Common myeloid progenitor, CD34-positive (primary cell): Measurements from ENCODE around the gene XRCC6.
A peak's percentile ranks its signal among the peaks of the same experiment; 100 is the strongest.

ENCODE experiments used
- CTCF ChIA-PET: fragments of 350-600 bp; sonication (Branson Sonifier 250); formaldehyde crosslinking; loops from one replicate; lab custom pipeline; 2021; ENCODE audit warnings: antibody characterized with exemption; lab: Charles Lee
- POLR2A ChIA-PET: fragments of 350-600 bp; sonication (Branson Sonifier 250); formaldehyde crosslinking; loops from one replicate; lab custom pipeline; 2021; ENCODE audit warnings: antibody characterized with exemption; lab: Charles Lee
- DNase-seq, 3 donors: peaks; one replicate each; pipeline versions ENCODE4 v3.0.0 to v3.0.0-alpha.2; 2013
- H3K27ac ChIP-seq, 2 experiments: 1 replicate in 1 of 2; 2 replicates in 1 of 2; pipeline ENCODE4 v1.7.0; 2013; ENCODE audit warnings: inconsistent platforms in 2 of 2, low read length in 2 of 2, mild to moderate bottlenecking in 2 of 2, low read depth in 1 of 2, moderate library complexity in 1 of 2; ENCODE audit not compliant: severe bottlenecking in 2 of 2, insufficient read depth in 1 of 2, poor library complexity in 1 of 2
- H3K27me3 ChIP-seq, 5 experiments: replicated peaks in 2 of 5; 1 replicate in 3 of 5; 2 replicates in 2 of 5; pipeline versions ENCODE4 v1.6.1 to v1.7.0; 2013; ENCODE audit warnings: low read length in 4 of 5, mild to moderate bottlenecking in 2 of 5, moderate library complexity in 2 of 5, inconsistent platforms in 1 of 5; ENCODE audit not compliant: insufficient read depth in 5 of 5, control insufficient read depth in 4 of 5
- H3K36me3 ChIP-seq, 4 experiments: 1 replicate in 2 of 4; 2 replicates in 2 of 4; pipeline versions ENCODE4 v1.6.1 to v1.7.0; 2013; ENCODE audit warnings: low read length in 3 of 4, control low read depth in 1 of 4, mild to moderate bottlenecking in 1 of 4; ENCODE audit not compliant: control insufficient read depth in 4 of 4, insufficient read depth in 4 of 4
- H3K4me1 ChIP-seq, 4 experiments: 1 replicate in 3 of 4; 2 replicates in 1 of 4; pipeline versions ENCODE4 v1.6.1 to v1.7.1; 2013; ENCODE audit warnings: low read length in 3 of 4, mild to moderate bottlenecking in 3 of 4, control low read depth in 1 of 4, inconsistent platforms in 1 of 4, moderate library complexity in 1 of 4; ENCODE audit not compliant: control insufficient read depth in 4 of 4, insufficient read depth in 4 of 4; ENCODE audit errors: control extremely low read depth in 1 of 4
- H3K4me3 ChIP-seq, 7 experiments: 1 replicate in 4 of 7; 2 replicates in 3 of 7; pipeline versions ENCODE4 v1.5.1 to v1.7.0; 2013; ENCODE audit warnings: mild to moderate bottlenecking in 7 of 7, low read length in 6 of 7, moderate library complexity in 6 of 7, inconsistent platforms in 2 of 7, low read depth in 2 of 7, control low read depth in 1 of 7; ENCODE audit not compliant: insufficient read depth in 4 of 7, control insufficient read depth in 1 of 7; ENCODE audit errors: extremely low read depth in 1 of 7
- H3K9me3 ChIP-seq, 5 experiments: 1 replicate in 4 of 5; 2 replicates in 1 of 5; pipeline versions ENCODE4 v1.6.1 to v1.7.1; 2013; ENCODE audit warnings: low read length in 4 of 5, mild to moderate bottlenecking in 2 of 5, inconsistent platforms in 1 of 5, low read depth in 1 of 5, moderate library complexity in 1 of 5; ENCODE audit not compliant: control insufficient read depth in 4 of 5, insufficient read depth in 2 of 5; ENCODE audit errors: control extremely low read depth in 1 of 5
- WGBS: methylation state at CpG from one replicate; pipeline ENCODE4 v1.1.5; 2013; ENCODE audit not compliant: insufficient coverage; 5-methylcytosine and 5-hydroxymethylcytosine counted together

Gene XRCC6

GRCh38 chr22:41596776-41597634, 24.1 kb upstream of the XRCC6 start:
- ChIA-PET POLR2A (interaction anchor here (0.6 kb wide), 1 partner anchor 37 kb away, joined by 3 read pairs; no protein-coding TSS in a partner anchor), CTCF (interaction anchor here (0.6 to 4.7 kb wide), 36 partner anchors 8 to 219 kb away, joined by 3 to 82 read pairs (median 4); partner anchors contain the start of genes CSDC2, PHF5A, PMM1 and POLR3H)
- DNase-seq, result peak; percentile 44 to 51 (median 47)
- Histone ChIP-seq H3K36me3 (peaks cover 0 to 18% (median 8%) of the 10 kb centered on the region in 4 experiments), H3K4me3 (no peak overlapping the region), H3K9me3 (no peaks in the 10 kb centered on the region), H3K4me1 (no peaks in the 10 kb centered on the region), H3K27ac (no peak overlapping the region), H3K27me3 (peaks cover 0 to 81% (median 33%) of the 10 kb centered on the region in 5 experiments)
- 65% methylated on average over 12 of the region's 13 CpGs for WGBS

GRCh38 chr22:41597635-41597953, 23.5 kb upstream of the XRCC6 start:
- POLR2A ChIA-PET, result no interaction called here
- no peaks in the 10 kb centered on the region for H3K9me3 ChIP-seq
- 88% methylated on average over 1 of the region's 2 CpGs for WGBS
- H3K27ac ChIP-seq, result no peak overlapping the region
- peaks cover 3 to 24% (median 11%) of the 10 kb centered on the region in 4 experiments for H3K36me3 ChIP-seq
- no peak for DNase-seq
- H3K4me3 ChIP-seq, result no peak overlapping the region
- H3K27me3 ChIP-seq, result peaks cover 0 to 87% (median 39%) of the 10 kb centered on the region in 5 experiments
- CTCF ChIA-PET, result interaction anchor here (0.7 to 4.7 kb wide), 29 partner anchors 8 to 220 kb away, joined by 3 to 82 read pairs (median 4); partner anchors contain the start of genes CSDC2, PHF5A, PMM1 and POLR3H
- H3K4me1 ChIP-seq, result no peaks in the 10 kb centered on the region

- no peak for DNase-seq
- POLR2A ChIA-PET, result interaction anchor here (0.6 kb wide), 1 partner anchor 575 kb away, joined by 3 read pairs; no protein-coding TSS in a partner anchor
Measured at GRCh38 chr22:41598081-41598480, 23.0 kb upstream of the XRCC6 start.

GRCh38 chr22:41598891-41599635, 22.0 kb upstream of the XRCC6 start:
- WGBS, result 98% methylated on average over 7 of the region's 8 CpGs
- H3K36me3 ChIP-seq, result peaks cover 3 to 30% (median 17%) of the 10 kb centered on the region in 4 experiments
- no peak overlapping the region for H3K27ac ChIP-seq
- no peak overlapping the region for H3K4me3 ChIP-seq
- POLR2A ChIA-PET, result no interaction called here
- no peaks in the 10 kb centered on the region for H3K9me3 ChIP-seq
- no peak for DNase-seq
- H3K4me1 ChIP-seq, result peaks cover 0 to 1% (median 0%) of the 10 kb centered on the region in 4 experiments
- H3K27me3 ChIP-seq, result peaks cover 0 to 86% (median 42%) of the 10 kb centered on the region in 5 experiments
- CTCF ChIA-PET, result interaction anchor here (0.9 to 4.7 kb wide), 7 partner anchors 10 to 97 kb away, joined by 3 to 82 read pairs (median 4); partner anchors contain the start of gene PMM1

More at GRCh38 chr22:41598081-41598480, 23.0 kb upstream of the XRCC6 start:
- H3K27me3 ChIP-seq, result peaks cover 0 to 89% (median 41%) of the 10 kb centered on the region in 5 experiments
- WGBS, result 100% methylated on average over 1 of the region's 5 CpGs
- H3K9me3 ChIP-seq, result no peaks in the 10 kb centered on the region
- no peak overlapping the region for H3K27ac ChIP-seq
- CTCF ChIA-PET, result interaction anchor here (0.7 to 4.7 kb wide), 23 partner anchors 7 to 221 kb away, joined by 3 to 82 read pairs (median 4); partner anchors contain the start of genes PHF5A, PMM1 and POLR3H
- H3K4me3 ChIP-seq, result no peak overlapping the region
- H3K36me3 ChIP-seq, result peaks cover 3 to 29% (median 16%) of the 10 kb centered on the region in 4 experiments
- no peaks in the 10 kb centered on the region for H3K4me1 ChIP-seq

- H3K36me3 ChIP-seq, result peaks cover 4 to 38% (median 23%) of the 10 kb centered on the region in 4 experiments
- H3K27ac ChIP-seq, result no peak overlapping the region
- POLR2A ChIA-PET, result no interaction called here
- H3K27me3 ChIP-seq, result peaks cover 0 to 84% (median 52%) of the 10 kb centered on the region in 5 experiments
- H3K9me3 ChIP-seq, result no peaks in the 10 kb centered on the region
- 100% methylated on average over 4 of the region's 8 CpGs for WGBS
- peaks cover 0 to 1% (median 0%) of the 10 kb centered on the region in 4 experiments for H3K4me1 ChIP-seq
- CTCF ChIA-PET, result no interaction called here
- DNase-seq, result no peak
- H3K4me3 ChIP-seq, result no peak overlapping the region
Measured at GRCh38 chr22:41600976-41601375, 20.1 kb upstream of the XRCC6 start.

- POLR2A ChIA-PET, result interaction anchor here (0.7 kb wide), 2 partner anchors 15 to 269 kb away, joined by 4 to 6 read pairs; no protein-coding TSS in a partner anchor
Measured at GRCh38 chr22:41603873-41604332, 17.2 kb upstream of the XRCC6 start.

More at GRCh38 chr22:41603873-41604332, 17.2 kb upstream of the XRCC6 start:
- peak; percentile 78 to 94 (median 93) for DNase-seq
- 23% methylated on average over 3 of the region's 4 CpGs for WGBS
- H3K36me3 ChIP-seq, result peaks cover 6 to 53% (median 28%) of the 10 kb centered on the region in 4 experiments
- peaks cover 0 to 1% (median 0%) of the 10 kb centered on the region in 4 experiments for H3K4me1 ChIP-seq
- no peaks in the 10 kb centered on the region for H3K9me3 ChIP-seq
- no peak overlapping the region for H3K4me3 ChIP-seq
- H3K27ac ChIP-seq, result no peak overlapping the region
- H3K27me3 ChIP-seq, result peaks cover 0 to 83% (median 47%) of the 10 kb centered on the region in 5 experiments
- CTCF ChIA-PET, result interaction anchor here (0.6 to 2.0 kb wide), 4 partner anchors 16 to 361 kb away, joined by 3 to 5 read pairs (median 4); no protein-coding TSS in a partner anchor
